GM19025 (cell line): ENCODE measurements around the gene RPL13.
"Not testable (repeated sequence)": the region's sequence is repeated elsewhere in the genome, so short reads cannot be mapped to it uniquely, and the experiment has no call there.

Source experiments
- ATAC-seq: cut with Tn5 transposase; IDR thresholded peaks from one replicate; pipeline ENCODE4 v1.9.1; 2021; ENCODE audit warnings: mild to moderate bottlenecking, low read depth, moderate library complexity; ENCODE audit not compliant: unreplicated experiment

RPL13 gene

GRCh38 chr16:89561884-89562599, 1.6 kb downstream of the RPL13 start:
- no peak for ATAC-seq

- ATAC-seq: no peak
Measured at GRCh38 chr16:89562939-89563338, 2.5 kb downstream of the RPL13 start.

- ATAC-seq: no peak
Measured at GRCh38 chr16:89563639-89564392, 3.3 kb downstream of the RPL13 start.

- no peak for ATAC-seq
Measured at GRCh38 chr16:89564476-89565255, 4.2 kb downstream of the RPL13 start.

GRCh38 chr16:89565256-89565505, 4.7 kb downstream of the RPL13 start:
- no peak for ATAC-seq

- no peak for ATAC-seq
Measured at GRCh38 chr16:89565506-89566372, 5.3 kb downstream of the RPL13 start.

- ATAC-seq: no peak
Measured at GRCh38 chr16:89567656-89568594, 7.4 kb downstream of the RPL13 start.

GRCh38 chr16:89569506-89570341, 9.2 kb downstream of the RPL13 start:
- ATAC-seq: no peak

- no peak for ATAC-seq
Measured at GRCh38 chr16:89570342-89570923, 10.0 kb downstream of the RPL13 start.

- not testable (repeated sequence) for ATAC-seq
Measured at GRCh38 chr16:89570983-89571598, 10.6 kb downstream of the RPL13 start.

GRCh38 chr16:89571636-89572035, 11.2 kb downstream of the RPL13 start:
- ATAC-seq: no peak

GRCh38 chr16:89572073-89572484, 11.6 kb downstream of the RPL13 start:
- no peak for ATAC-seq

- no peak for ATAC-seq
Measured at GRCh38 chr16:89572485-89573205, 12.2 kb downstream of the RPL13 start.

GRCh38 chr16:89573826-89574680, 13.6 kb downstream of the RPL13 start:
- no peak for ATAC-seq

GRCh38 chr16:89574681-89575246, 14.3 kb downstream of the RPL13 start:
- no peak for ATAC-seq
